Pulmonary artery endothelial cell (primary cell): ENCODE measurements around the gene VSIG8. TPM values are rescaled to one million over a fixed set of nuclear protein-coding genes. Genes with fewer than 3 reads are reported as not detected.

Source experiments
- DNase-seq: peaks from one replicate; pipeline ENCODE4 v3.0.0-alpha.2; 2011; ENCODE audit warnings: low read depth, low spot score
- total RNA-seq: library from RNA; depleted of rRNA; stranded (reverse); fragments of >200 nt; gene quantifications from 2 replicates; pipeline ENCODE4 v1.2.3, GENCODE V29; 2014

Gene VSIG8
- total RNA-seq, 1 donor from 2014 or later = not detected

DNA sequence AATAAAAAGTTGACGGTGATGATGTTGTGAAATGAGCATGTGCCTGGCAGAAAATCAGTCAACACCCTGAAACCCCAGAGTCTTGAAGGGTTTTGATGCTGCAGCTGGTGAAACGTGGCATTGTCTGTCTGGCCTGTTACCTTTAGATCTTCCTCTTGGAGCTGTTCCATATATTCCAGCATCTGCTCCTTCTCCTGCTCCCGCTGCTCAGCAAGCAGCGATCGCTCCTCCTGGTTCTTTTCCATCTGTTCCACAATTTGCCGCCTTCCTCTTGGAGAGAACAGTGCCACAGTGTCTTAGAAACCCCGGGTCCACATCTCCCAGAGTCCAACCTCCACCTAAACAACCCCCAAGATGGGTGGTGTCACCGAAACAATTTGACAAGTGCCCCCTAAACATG, 21.8 kb upstream of the VSIG8 start:
- no peak for DNase-seq

DNA sequence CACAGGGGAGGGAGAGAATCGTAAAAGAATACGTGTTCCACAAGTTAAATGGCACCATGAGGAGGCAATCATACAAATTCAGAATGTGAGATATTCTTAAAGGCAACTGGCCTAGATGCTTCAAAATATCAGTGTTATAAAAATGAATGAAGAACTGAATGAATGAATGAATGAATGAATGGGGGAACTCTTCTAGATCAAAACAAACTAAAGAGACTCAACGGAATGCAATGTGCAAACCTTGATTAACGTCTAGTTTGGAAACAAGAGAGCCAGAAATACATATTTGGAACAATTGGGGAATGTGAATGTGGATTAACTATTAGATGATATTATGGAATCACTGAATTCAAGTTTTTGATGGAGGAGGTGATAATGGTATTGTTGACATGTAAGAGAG, 20.7 kb upstream of the VSIG8 start:
- no peak for DNase-seq

DNA sequence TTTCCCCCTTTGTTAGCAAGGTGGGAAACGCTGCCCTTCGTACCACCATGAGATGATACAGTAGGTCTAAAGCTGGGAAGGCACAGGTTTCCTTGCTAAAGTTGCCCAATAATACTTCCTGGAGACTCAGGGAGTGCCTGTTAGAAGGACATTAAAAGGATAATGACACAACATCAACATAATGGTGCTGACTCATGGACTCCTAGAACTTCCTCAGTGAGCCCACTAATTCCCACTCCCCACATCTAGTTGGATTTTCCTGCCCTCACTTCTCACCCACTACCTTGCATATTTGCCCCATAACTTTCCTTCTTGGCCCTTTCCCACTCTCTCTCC, 20.0 kb upstream of the VSIG8 start:
- no peak for DNase-seq

DNA sequence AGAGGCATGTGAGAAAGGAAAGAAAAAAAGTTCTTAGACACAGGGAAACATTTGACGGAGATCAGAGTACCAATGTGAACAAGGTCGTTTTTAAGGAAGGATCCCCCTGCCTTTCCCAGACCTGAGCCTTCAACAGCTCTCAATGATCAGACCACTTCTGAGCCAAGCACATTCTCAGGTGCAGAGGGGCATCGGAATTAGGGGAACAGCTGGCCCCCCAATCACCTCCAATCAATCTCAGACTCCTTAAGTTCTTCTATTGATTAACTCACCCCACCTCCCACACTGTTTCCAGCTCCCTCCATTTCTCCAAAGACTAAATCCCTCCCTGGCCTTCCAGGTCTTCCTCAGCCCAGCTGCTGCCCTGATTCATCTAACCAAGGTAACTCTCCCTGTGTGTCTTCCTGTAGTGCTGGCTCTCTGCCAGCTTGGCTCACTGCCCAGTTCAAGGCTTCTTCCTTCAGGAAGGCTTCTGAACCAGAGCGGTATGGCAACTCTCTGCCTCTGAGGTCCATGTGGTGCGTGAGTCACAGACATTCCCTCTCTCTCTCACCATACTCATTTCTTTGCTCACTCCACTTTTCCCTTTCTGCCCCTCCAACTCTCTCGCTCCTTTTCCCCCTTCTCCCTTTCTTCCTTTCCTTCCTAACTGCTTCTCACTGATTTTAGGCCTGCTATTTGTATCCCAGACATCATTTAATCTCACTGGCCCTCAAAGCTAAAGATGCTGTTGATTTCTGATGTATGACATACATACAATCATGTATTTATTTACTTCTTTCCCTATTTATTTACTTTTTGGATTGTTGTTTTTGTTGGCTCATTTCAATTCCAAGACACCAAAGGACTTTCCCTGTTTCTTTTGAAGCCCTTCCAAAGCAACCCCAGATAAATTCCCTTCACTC, 19.4 kb upstream of the VSIG8 start:
- DNase-seq = peak; percentile 85

DNA sequence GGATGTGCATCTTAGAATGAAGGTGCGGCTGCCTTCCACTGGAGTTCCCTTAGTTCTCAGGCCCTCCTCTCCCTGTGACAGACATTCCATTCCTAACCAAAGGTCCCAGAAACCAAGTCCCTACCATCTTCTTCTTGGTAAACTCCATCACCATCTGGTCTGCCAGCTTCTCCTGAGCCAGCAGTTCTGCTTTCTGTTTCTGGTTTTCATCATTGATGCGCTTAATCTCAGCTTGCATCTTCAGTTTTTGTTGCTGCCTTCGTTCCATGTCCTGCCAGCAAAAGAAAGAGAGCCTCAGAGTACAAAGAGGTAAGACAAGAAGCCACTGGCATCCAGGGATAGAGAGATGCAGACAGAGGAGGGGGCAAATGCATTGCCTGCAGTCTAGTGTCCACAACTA, 18.0 kb upstream of the VSIG8 start:
- DNase-seq = no peak

DNA sequence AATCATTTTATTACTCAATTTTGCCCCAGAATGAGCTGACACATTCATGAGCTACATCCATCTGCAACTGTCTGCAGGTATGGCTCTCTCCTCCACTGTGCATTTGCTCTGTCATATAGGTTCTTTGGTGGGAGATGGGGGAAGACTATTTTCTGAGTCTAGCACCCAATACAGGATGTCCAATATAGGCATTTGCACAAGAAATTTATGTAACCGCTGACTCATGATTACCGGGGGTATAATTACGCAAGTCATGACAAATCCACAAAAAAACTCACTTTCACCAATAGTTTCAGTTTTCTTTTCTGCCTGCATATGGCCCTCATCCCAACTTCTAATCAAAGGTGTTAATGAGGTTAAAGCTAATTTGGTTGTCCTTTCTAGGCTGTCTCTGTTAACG, 17.5 kb upstream of the VSIG8 start:
- DNase-seq = no peak

DNA sequence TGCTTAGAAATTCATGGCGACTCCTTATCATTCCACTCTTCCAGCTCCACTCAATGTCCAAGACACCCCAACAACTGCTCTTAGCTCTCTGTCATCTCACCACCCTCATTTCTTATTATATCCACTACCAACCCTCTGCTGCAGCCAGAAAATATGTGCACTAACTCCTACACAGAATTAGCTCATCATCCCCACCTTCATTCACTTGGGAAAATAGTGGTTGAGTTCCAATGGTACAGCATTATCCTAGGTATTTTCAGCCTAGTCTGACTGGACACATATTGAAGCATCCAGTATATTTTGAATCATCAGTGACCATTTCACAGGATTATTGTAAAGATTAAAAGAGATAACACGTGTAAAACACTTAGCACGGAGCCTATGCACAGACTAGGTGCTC, 16.7 kb upstream of the VSIG8 start:
- DNase-seq = no peak

DNA sequence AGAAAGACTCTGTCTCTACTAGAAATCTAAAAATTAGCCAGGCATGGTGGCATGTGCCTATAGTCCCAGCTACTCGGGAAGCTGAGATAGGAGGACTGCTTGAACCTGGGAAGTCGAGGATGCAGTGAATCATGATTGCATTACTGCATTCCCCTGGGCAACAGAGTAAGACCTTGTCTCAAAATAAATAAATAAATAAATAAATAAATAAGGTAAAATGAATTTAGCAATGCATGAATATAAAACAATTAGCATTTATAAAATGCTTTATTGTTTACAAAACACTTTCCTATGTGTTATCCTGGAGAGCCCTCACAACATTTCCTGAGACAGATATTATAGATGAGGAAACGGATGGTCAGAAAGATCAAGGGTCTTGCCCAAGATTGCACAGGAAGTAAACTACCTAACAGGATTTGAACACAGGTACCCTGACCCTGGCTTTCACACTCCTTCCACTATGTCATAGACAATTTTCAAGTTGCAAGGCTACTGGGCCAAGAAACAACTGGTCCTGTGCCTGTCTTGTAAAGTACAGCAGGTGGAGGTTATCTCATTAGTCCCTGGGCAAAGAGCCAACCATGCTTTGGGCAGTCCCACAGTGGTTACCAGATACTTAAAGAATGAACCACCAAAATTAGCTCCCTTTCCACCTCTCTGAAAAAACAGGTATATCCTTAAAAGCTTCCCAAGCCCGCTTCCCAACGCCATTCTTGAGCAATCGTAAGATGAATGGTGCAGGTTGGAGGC, 15.4 kb upstream of the VSIG8 start:
- no peak for DNase-seq

DNA sequence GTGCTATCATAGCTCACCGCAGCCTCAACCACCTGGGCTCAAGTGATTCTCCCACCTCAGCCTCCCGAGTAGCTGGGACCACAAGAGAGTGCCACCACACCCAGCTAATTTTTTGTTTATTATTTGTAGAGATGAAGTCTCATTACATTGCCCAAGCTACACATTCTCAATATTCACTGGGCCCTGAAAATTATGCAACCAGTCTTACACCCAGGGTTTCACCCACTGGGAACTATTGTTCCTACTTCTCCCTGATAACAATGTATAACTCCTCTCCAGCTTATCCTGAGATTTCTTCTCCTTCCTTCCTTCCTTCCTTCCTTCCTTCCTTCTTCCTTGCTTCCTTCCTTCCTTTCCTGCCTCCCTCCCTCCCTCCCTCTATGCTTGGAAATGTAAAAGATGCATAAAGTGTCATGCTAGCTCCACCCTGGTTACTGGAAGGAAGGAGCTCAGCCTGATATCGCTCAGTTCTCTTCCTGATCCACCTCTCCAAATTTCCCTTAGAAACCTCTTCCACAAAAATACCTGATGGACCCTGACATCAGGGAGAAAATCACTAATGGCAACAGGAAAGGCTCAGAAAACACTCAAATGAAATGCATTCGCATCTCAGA, 11.2 kb upstream of the VSIG8 start:
- no peak for DNase-seq

DNA sequence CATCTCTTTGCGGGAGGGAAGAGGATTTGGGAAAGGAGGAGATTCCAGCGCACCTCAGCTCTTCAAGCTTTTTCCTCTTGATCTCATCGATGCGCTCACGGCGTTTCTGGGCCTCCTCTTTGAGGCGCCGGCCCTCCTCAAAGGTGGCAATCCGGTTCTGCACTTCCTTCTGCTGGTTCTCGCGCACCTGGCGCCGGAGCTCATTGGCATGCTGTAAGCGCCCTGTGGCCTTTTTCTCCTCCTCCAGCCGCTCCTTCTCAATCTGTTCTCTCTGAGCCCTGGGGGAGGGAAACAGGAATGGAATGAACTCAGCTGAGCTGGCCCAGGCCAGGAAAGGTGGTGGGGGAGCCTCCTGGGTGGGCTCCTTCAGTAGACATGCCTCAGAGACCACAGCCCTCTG, 10.4 kb upstream of the VSIG8 start:
- DNase-seq = no peak

DNA sequence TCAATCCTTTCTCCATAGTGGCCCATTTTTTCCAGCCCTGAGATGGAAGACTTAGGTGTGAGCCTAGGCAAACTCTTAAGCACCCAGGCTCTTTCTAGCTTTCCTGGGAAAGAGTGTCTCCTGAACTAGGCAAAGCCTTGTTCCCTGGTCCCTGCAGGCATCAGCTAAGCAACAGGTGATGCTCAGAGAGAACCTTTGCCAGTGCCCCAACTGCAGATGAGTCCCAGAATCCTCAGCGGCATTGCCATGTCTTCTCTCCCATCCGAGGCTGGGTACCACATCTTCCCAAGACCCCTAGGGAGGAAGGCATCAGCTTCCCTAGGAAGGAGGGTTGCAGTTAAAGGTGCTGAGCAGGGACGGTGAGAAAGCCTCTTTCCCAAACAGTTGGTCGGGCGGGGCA, 8.2 kb upstream of the VSIG8 start:
- DNase-seq = no peak

DNA sequence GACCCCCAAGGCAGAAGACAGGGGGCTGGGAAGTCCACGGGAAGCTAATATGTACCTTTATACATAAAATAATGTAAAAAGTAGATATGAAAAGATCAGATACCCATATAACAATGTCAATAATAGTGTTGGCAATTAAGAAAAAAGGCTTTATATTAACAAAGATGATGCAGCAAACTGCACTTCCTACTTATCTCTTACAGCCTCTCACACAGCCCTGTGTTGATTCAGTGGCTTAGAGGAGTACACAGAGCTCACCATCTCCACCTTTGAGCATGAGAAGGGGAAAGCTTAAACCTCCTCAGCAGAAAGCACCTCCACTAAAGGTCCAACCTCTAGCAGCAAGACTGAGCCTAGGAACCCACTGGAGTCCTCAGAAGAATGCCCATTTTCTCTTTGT, 7.2 kb upstream of the VSIG8 start:
- DNase-seq = no peak

DNA sequence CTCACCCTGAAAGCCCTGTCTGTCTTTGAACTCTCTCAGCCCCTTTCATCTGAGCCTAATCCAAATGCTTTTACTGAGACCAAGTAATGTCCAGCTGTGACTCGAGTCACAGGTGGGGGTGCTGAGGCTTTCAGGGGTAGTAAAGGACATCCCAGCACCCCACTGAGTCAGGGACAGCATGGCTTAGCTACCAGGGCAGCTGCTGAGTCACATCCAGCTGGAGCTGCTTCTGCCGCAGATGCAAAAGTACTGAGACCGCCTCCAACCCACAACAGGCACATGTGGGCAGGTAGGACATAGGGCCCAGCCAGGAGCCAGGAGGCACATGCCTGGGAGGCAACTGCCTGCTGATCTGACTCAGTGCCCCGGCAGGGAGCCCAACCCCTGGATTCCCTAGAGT, 6.7 kb upstream of the VSIG8 start:
- DNase-seq = no peak

DNA sequence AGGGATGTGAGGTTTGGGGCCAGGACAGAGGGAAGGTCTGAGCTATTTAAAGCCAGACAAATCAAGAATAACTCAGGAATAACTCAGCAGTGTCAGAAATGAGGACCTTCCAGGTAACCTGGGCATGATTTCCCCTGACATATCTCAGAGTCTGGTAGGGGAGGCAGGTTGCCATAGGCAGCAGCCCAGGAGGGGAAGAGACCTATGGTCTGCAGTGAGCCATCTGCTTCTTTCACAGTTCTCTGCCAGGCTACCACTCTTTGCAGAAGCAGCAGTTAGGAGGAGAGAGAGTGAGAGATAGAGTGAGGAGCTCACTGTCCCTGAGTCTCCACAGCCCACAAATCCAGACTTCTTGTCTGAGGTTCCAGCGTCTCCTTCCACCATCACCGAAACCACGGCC, 6.3 kb upstream of the VSIG8 start:
- DNase-seq = no peak

DNA sequence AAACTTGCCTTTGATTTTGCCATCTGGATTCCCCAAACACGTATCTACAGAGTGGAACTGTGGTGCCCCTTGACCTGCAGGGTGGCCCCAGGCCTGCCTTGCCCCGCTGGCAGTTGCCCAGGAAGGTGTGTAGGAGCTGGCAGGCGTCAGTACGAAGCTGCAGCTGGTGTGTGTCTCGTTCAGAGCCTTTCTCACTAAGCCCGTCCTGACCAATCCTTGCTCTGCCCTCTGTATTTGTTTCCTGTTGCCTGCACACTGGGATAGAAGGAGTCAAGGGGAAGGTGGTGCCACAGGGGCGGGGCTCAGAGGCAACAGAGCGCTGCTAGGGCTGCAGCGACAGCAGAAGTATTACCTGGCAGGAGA, 5.2 kb upstream of the VSIG8 start:
- no peak for DNase-seq

DNA sequence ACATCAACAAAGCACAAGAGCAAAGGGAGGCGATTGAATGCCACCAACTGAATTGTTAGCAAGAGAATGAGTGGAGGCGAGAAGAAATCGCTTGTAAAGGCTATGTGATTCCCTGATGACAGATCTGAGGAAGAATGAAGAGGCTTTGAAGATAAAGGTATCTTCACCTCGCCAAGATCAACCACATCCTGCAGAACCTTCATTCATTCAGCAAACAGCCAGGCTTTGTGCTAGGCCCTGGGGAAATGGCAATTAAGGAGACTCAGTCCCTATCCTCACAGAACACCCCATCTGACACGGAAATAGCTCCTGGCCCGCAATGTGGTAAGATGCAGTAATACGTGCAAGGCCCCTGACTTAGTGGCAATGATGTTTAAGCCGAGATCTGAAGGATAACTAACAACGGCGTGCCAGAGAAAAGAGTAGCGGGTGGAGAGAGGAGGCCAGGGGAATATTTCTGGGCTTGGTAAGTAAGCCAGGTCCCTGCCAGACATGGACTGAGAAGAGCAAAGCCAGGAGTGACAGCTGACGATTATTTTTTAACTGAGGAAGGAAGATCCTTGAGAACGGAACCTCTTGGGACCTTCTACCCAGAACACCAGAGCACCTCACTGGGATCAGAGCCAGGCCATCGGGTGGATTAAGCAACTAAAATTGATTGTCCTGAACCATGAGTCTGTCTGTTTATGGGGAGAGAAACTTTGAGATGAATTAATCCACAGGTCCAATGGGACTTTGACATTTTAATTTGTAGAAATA, 4.6 kb upstream of the VSIG8 start:
- no peak for DNase-seq

DNA sequence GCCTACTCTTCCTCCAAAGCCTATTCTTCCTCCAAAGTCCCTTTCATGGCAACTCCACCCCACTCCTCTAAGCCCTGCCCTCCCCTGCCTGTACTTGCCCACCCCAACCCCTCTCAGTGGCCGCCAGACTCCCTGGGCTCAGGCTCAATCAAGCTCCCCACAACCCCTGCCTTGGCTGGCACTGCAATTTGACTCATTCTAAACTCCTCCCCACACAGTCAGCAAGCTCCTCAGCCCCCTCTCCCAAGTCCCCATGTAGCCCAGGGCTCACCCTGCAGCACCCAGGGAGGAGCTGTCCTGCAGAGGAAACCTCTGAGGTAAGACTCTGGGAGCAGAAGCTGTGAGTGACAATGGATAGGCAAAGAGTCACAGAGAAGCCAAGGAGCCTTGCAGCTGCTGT, 3.6 kb upstream of the VSIG8 start:
- no peak for DNase-seq

DNA sequence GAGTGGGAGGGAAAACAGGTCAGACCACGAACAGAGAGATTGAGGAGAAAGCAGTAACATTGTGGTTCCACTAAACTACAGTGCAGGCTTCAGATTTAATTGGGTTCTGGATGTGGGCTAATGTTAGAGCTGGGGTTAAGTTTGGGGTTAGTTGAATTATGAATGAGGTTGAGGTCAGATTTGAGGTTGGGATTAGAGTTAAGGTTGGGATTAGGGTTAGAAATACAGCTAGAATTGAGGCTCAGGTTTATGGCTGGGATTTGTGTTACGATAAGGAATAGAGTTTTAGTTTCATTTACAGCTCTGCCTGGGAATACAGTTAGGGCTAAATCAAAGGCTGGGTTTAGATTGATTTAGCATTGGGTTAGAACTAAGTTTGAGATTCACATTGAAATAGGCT, 1.8 kb upstream of the VSIG8 start:
- no peak for DNase-seq

DNA sequence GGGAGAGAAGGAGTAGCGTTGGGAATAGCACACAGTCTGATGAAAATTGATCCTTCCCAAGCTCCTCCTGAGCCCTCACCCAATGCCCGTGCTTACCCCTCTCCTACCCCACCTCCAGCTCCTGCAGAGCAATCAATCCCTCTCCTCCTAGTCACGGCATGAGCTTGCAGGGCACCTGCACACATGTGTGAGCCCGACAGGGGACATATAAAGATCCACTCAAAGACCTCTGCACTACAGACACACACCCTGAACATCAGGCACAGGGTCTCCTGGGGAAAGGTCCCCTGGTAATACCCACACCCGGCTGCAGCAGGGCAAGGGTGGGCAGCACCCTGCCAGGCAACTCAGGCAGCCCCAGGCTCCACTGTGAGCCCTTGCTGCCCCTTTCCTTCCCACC, 426 bp downstream of the VSIG8 start:
- DNase-seq = no peak

DNA sequence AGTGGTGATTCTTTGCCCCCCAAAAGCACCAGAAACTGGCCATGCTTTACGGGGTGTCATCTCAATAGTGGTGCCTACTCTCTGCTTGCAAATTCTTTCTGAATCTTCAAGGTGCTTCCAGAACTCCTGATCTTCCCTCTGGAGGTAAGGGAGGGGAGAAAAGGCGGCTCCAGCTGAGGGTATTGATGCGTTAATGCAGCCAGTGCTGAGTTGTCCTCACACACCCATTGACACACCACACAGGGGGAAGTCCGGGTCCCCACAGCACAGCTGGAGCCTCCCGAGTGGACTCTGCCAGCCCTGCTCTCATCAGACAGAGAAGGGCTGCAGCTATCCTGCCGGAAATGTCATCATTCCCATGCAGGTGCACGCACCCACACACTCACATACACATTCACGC, 1.2 kb downstream of the VSIG8 start:
- no peak for DNase-seq

DNA sequence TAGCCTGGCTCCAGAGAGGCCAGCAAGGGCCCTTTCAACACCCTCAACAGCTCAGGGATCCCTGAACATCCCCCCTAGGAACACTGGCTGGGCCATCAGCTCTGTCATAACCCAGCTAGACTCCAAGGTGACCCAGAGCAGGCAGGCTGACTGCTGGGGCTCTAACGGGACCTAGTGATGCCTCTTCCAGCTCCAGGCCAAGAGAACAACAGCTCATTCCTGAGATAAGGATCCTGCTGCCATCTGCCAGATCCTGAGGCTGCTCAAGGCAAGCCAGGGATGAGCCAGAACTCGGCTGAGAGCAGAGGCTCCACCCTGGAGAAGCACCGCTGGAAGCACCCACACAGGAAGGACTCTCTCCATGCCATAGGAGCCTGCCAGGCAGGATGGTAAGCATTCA, 2.0 kb downstream of the VSIG8 start:
- DNase-seq = no peak

DNA sequence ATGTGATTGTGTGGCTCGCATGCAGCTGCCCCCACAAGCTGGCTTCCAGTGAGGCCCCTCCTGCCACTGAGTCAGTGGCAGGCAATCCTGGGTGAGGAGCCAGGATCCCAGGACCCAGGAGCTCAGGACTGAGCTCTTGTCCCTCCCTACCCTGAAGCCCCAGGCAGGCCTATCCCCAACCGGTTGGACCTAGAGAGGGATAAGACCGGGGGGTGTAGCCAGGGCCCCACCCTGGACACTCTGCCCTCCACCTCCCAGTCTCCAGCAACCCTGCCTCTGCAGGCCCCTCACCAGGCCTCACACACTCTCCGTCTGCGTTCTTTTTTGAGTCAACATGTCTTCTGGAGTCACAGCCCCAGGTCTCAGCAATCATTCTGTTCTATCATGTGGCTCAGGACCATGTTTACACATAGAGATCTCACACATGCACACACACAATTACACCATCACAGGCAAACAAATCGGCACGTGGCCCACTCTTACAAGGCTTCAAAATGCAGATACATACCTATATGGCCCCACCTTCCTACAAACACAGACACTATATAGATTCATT, 2.6 kb downstream of the VSIG8 start:
- DNase-seq = no peak
